Skeletal muscle cell (primary cell): ENCODE results near the gene IL1R1.
"Not testable (repeated sequence)": the region's sequence is repeated elsewhere in the genome, so short reads cannot be mapped to it uniquely, and the experiment has no call there.

ENCODE experiments used
- DNase-seq: peaks from one replicate; pipeline ENCODE4 v3.0.0-alpha.2; 2010; ENCODE audit warnings: low read depth
- H3K4me3 ChIP-seq: 2 replicates; pipeline ENCODE4 v1.5.1; 2011; ENCODE audit warnings: low read depth, mild to moderate bottlenecking, control low read depth, low read length, moderate library complexity

IL1R1 gene

DNA sequence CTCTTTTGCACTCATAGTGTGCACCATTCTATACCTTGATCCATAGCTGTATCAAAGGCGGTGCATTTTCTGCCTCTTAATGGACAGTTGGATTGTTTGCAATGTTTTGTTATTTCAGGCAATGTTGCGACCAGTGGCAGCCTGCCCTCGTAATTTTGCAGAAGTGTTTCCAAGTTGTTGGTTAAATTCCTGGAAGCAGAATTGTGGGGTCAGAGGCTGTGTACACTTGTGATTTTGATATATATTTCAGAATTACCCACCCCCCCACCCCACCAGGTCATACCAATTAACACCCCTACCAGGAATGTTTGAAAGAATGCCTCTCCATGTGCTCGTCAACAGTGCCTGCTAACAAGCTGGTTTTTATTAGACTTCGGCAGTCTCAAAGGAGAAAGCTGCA lies 32.4 kb upstream of the IL1R1 start:
- no peak overlapping the region for H3K4me3 ChIP-seq
- no peak for DNase-seq

DNA sequence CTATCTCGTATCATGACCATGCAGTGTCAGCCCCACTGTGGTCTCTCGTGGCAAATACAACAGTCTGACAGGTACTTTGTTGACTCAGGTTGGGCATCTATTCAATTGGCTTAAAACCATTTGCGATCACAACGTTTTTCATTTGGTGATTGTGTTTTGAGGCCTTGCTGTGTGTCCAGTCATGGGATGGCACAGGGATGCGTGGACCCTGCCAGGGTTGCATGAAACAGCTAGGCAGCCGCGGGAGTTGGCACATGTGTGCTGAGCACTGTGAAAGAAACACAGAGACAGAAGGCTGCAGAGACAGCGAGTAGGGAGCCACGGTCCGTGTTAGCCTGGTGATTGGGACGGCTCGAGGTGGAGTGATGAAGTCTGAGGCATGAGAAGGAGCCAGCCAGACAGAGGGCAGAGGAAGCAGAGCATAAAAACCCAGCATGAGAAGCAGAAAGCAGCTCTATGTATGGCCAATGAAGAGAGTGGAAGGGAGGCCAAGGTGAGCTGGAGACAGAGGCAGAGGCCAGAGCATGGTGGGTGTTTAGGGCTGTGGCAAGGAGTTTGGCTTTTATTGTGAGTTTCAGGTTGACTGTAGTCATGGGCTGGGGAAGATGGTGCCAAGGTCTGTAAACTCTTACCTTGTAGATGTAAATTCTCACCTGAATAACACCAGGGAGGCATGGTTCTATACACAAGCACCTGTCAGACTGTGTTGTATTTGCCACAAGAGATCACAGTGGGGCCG lies 31.8 kb upstream of the IL1R1 start:
- no peak for DNase-seq

DNA sequence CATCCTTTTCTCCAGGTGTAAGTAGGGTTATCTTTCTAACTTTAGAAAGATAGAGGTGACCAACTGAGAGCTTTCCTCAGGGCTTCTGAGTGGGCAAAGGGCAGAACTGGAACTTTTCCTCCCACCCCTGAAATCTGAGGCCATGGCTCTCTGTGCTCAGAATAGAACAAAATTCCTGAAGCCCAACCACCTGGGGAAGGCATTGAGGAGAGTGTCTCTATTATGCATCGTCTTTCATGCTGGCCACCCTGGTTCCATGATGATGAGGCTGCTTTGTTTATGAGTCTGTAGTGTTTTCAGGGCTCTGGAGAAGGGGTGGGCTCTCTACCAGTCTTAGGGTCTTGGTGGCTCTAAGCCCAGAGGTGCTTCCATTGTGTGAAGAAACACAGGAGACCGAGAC lies 30.7 kb upstream of the IL1R1 start:
- H3K4me3 ChIP-seq: no peak overlapping the region
- no peak for DNase-seq

More for the DNA sequence above, 31.8 kb upstream of the IL1R1 start:
- H3K4me3 ChIP-seq: no peak overlapping the region

DNA sequence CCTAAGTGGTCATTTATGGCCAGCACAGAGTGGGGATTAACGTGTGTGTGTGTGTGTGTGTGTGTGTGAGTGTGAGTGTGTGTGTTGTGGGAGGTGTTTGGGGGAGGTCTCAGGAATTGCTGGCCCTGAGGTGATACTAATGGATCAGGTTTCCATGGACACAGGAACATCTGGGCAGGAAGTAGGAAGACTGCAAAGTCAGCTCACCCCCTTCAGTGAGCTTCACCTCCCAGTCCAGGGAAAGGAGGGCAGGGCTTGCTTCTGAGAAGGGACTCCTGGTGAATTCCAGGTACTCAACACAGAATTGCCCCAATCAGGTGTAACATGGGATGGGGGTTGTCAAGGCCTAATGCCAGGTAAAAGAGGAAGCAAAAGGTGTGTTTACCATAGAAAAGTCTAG lies 30.3 kb upstream of the IL1R1 start:
- no peak overlapping the region for H3K4me3 ChIP-seq
- no peak for DNase-seq

DNA sequence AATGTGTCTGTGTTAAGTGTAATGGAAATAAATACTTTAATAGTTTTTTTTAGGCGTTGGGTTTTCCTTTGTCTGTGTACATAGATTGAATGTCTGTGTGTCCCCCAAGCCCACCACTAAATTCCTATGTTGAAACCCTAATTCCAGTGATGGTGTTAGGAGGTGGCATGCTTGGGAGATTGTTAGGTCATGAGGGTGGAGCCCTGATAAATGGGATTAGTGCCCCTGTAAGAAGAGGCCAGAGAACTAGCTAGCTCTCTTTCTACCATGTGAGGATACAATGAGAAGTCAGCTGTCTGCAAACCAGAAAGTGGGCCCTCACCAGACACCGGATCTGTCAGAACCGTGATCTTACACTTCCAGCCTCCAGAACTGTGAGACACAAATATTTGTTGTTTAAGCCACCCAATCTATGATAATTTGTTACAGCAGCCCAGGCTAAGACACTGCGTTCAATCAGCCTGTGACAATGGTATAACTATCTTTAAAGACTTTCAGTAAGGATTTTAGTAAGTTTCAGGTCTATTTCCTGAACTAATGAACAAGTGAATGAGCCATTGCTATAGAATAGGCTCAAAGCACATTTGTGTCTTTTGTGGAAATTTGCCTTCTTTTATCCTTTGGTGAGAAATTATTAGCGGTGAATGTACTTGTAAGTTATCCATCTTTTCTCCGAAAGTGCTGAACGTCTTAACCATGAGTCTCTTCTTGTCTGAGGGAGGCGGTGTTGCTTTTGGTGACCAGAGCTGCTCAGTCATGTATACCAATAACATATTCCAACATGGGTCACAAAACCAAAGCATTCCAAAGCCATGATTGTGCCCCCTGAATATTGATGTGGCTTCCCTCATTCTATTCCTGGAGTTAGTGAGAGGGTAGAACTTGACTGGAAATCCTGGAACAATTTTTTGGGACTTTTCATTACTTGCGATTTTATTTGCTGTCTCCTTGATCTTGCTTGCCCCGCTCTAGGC lies 29.6 kb upstream of the IL1R1 start:
- DNase-seq: no peak
- no peak overlapping the region for H3K4me3 ChIP-seq

DNA sequence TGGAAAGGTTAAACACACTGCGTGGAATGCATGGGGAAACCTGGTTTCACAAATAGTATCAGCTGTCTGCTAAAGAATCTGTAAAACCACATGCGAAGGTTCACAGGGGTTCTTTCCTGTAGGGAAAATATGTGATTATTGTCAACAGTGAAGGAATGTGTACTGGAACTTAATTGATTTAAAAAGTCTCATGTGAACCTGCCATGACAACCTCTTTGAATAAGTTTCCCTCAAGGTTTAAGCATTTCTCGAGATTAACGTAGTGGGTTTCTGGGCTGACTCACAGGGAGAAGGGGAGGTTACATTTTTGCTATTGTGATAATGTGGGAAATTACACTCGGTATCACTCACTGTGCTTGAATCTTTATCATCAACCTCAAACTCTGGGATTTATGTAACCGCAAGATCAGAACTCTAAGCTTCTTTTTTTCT lies 28.2 kb upstream of the IL1R1 start:
- H3K4me3 ChIP-seq: no peak overlapping the region
- peak; percentile 59 for DNase-seq

DNA sequence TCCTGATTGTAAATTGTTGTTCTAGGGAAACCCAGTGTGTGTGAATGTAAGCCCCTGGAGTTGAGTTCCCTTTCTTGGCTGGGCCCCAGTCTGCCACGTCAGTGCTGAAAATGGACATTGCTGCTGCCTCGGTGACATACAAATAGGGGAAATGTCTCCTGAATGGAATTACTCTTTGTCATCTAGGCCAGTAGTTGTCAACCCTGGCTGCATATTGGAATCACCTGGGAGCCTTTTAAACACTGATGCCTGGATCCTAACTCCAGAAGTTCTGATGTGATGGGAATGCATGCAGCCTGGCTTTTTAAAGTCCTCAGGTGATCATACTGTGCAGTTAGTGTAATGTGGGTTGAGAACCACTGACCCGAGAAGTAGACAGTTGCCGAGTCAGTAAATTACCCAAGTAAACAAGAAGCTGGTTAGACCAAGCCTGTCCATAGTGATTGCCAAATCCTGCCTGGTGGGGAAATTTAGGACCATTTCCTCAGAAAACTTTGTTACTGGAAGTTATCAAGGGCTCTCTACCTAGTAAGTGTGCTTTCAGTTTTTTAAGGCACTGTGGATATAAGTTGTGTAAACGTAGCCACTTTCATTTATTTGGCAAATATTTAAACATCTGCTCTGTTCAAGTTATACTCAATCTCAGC lies 27.6 kb upstream of the IL1R1 start:
- no peak for DNase-seq
- no peak overlapping the region for H3K4me3 ChIP-seq

DNA sequence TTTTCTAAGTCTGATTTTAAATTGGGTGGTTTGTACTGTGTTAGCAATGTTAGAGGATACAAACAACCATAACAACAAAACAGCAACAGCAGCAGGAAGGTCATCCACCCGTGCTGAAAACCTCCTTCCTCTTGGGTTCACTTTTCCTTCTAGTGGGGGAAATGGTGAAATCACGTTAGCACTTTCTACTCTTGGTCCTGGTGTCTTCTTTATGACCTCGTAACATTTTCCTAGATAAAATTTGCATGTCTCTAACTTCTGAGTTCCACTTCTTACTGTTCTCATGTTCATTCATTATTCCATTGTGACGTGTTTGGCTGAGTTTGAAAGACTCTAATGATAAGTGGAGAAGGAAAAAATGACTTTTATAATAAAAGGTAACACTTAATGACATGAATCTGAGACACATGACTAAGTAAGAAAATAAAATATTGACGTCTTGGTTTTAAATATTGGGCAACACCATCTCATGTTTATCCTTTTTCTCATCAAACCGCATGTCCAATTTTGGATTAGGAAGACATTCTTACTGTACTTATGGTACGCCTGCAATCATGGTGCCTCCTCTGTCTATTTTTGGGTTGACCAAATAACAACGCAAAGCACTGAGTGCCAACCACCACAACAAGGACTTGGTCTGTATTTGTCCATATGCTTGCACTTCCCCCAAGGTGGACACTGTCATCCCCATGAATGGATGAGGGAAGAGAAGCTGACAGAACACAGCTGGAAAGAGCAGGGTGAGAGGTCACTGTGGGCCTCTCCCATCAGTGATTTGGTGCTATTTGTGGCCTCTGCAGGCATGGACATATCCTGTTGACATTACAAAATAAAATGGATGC lies 25.7 kb upstream of the IL1R1 start:
- no peak overlapping the region for H3K4me3 ChIP-seq
- DNase-seq: no peak

DNA sequence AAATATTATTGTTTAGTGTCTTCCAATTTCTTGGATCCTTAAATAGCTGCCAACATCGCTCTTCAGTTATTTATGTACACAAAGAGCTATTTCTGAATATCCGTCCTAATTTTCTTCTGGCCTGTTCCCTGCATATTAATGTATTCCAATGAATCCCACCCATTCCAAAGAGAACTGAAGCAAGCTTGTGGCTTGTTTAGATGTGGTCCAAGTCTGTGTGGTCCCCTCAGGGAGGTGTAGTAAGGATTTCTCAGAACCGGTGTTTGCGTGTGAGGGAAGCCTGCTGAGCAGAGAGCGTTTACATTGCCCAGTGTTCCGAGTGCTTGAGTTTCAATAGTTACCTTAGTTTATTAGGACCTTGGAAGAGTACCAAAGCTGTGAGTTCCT lies 25.1 kb upstream of the IL1R1 start:
- H3K4me3 ChIP-seq: no peak overlapping the region
- DNase-seq: no peak

DNA sequence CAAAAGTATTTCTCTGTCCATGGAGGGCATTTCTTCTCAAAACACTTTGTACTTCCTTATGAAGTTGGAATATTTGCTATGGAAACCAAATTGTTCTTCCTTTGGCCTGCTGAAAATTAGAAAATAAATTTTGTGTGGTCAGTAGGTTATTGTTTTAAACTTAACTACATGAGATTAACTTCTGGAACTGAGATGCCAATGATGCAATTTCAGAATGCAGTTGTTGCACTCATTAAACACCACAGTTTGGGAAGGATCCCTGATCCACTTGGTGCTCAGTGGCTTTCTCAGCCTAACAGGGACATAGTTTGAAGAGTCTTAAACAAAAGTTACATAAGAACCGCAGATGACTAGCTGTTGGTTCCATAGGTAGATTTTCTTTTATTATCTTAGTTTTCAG lies 23.3 kb upstream of the IL1R1 start:
- no peak for DNase-seq
- no peak overlapping the region for H3K4me3 ChIP-seq

DNA sequence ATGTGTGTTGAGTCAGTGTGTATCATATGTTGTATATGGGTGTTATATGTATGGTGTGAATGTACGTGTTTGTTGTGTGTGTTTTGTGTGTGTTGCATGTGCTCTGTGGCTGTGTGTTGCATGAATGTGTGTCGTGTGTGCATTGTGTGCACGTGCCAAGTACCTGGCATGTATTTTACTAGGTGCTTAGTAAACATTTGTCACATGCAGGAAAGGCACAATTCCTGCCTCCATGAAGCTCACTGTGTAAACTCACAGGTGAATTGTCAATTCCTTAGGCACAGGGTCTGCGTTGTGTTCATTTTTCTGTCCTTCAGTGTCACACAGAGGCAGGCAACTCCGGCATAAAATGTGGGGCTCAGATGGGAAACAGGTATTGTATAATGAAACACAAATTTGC lies 22.3 kb upstream of the IL1R1 start:
- H3K4me3 ChIP-seq: no peak overlapping the region

DNA sequence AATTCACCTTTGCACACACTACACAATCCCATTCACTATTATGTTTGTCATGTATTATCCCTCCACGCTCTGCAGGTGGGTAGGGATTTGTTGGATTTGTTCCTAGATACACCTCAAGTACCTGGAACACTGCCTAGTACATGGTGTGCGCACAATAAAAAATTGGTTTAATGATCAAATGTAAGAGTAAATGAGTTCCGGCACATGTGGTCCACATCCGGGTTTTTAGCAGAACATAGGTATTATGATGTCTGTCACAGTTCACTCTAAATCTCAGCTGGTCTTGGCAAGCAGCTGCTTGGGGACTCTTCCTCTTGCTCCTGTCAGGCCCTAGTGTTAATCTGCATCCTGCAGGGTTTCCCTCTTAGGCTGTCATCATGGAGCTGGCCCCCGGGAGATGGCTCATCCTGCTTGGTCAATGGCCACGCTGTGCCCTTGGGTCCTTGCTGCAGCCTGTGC lies 21.8 kb upstream of the IL1R1 start:
- DNase-seq: no peak

More for the DNA sequence above, 22.3 kb upstream of the IL1R1 start:
- DNase-seq: no peak

DNA sequence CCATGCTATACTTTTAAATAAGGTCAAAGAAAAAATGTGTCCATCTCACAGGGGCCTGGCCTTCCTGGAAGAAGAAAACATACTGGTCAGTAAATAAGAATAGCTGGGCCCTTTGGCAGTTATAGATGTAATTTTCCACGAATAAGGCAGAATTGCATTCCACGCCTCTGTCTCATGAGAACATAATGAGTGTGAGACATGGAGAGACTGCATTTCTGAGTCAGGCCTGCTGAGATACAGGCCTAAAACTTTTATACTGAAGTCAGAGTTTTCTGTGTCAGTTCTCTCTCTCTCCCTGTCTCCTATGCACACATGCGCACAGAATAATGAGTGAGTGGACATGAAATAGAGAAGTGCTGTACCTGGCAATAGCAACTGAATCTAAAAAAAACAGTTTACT lies 20.4 kb upstream of the IL1R1 start:
- H3K4me3 ChIP-seq: no peak overlapping the region

More for the DNA sequence above, 21.8 kb upstream of the IL1R1 start:
- no peak overlapping the region for H3K4me3 ChIP-seq

DNA sequence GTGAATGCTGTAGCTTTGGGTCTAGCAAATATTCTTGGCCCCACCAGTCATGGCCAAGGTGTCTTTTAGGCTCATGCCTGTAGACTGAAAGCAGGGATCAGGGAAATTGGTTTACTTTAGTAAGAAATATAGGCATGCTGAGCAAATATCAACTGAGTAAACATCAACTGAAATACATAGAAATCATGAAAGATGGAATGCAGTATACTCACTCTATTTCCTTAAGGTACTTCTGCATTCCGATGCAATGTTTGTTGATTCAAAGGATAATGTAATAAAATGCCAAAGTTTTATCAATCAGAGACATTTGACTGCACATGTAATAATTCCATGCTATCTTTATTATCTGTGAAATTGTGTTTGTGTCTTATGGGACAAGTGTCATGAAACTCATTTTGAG lies 19.6 kb upstream of the IL1R1 start:
- no peak for DNase-seq
- no peak overlapping the region for H3K4me3 ChIP-seq

More for the DNA sequence above, 20.4 kb upstream of the IL1R1 start:
- DNase-seq: peak; percentile 85

DNA sequence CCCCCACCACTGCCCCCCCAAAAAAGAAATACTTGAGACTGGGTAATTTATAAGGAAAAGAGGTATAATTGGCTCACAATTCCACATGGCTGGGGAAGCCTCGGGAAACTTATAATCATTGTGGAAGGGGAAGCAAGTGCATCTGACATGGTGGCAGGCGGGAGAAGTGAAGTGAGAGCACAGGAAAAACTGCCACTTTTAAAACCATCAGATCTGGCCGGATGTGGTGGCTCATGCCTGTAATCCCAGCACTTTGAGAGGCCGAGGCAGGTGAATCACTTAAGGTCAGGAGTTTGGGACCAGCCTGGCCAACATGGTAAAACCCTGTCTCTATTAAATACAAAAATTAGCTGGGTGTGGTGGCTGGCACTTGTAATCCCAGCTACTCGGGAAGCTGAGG lies 18.1 kb upstream of the IL1R1 start:
- H3K4me3 ChIP-seq, DNase-seq: not testable (repeated sequence)

DNA sequence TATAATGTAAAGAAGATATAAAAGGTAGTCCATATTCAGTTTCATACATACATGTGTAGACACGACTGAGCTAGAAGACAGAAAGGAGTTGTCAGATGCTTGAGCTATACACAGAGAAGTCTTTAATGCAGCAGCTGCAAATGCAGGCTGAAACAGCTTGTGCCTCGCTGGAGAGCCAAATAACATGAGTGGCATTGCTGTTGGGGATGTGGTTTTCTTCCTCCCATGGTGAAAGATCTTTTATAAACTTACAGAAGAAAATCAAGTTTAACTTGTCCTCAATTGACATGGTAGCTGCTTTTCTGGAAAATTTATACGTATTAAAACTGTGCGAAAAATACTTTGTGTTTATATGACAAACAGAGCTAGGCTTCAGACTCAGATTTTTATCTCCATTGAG lies 16.4 kb upstream of the IL1R1 start:
- no peak overlapping the region for H3K4me3 ChIP-seq
- DNase-seq: no peak

DNA sequence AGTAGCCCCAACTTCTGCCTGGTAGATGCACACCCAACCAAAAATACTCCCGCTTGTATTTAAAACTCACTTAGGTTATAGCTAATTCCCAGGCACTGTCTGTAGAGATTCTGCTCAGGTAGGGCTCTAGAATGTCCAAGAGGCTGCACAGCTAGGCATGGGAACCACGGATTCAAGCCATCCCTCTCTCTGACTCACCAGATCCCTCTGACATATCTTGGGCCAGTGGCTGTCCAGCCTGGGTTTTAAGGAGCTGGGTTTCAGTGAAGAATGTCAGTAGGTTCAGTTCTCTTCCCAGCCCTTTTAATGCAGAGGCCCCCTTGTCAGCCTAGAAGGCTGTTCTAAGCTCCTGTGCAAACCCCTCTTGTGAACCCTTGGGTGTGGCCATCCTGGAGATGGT lies 15.9 kb upstream of the IL1R1 start:
- no peak for DNase-seq
- no peak overlapping the region for H3K4me3 ChIP-seq

DNA sequence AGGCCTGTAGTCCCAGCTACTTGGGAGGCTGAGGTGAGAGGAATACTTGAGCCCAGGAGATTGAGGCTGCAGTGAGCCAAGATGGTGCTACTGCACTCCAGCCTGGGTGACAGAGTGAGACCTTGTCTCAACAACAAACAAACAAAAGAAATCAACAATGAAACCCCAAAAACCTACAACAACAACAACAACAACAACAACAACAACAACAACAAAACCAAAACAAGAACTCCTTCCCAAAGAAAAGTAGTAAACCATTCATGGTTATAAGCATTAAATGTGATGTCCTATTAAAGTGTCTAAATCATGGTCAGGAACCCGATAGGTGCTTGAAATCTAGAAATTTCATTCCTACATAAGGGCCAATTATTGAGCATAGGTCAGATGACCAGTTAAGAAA lies 13.5 kb upstream of the IL1R1 start:
- H3K4me3 ChIP-seq: no peak overlapping the region
- no peak for DNase-seq

DNA sequence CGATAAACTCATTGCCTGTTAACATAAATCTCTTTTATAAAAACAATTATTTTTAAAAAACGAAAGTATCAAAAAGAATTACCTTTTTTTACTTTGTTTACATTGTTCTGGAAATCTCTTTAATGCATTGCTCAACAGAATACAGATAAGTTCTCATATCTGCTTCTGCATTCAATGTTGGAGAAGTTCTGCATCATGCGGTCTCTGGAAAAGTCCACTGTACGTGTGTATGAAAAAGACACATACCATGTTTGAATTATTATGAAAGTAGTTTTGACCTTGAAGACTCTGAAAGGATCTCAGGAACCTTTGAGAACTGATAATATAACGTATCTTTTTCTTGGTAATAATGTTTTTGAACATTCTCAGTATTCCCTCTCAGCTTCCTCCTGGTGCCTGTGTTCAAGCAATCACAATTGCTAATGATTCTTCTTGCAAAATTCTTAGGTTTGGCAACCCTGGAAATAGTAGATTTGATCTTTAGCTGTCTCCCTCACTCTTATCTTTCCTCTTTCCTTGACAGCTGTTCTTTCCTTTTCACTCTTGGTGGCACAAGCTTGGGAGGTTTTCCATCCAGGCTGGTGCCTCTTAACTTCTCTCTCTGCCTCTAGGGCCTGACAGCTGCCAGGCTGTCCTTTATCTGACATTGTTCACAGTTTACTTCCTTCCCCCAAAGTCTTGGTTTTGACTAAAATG lies 12.4 kb upstream of the IL1R1 start:
- no peak overlapping the region for H3K4me3 ChIP-seq
- no peak for DNase-seq
